OCI-LY1 (cell line): ENCODE measurements around the gene PPP2R1B.

ENCODE experiments used
- CTCF ChIP-seq: fragments of 200-600 bp; sonication (generic), shearing (Covaris generic); IDR thresholded peaks from 2 replicates; pipeline ENCODE4 v1.5.1; 2017; ENCODE audit warnings: mild to moderate bottlenecking, antibody characterized with exemption, low read length, moderate library complexity, mixed read lengths
- EZH2 ChIP-seq: fragments of 200-600 bp; sonication (generic), shearing (Covaris generic); IDR thresholded peaks from 2 replicates; pipeline ENCODE4 v1.8.0; 2017; ENCODE audit warnings: borderline replicate concordance, mixed run types, mild to moderate bottlenecking, antibody characterized with exemption, low read length, moderate library complexity, mixed read lengths

DNA sequence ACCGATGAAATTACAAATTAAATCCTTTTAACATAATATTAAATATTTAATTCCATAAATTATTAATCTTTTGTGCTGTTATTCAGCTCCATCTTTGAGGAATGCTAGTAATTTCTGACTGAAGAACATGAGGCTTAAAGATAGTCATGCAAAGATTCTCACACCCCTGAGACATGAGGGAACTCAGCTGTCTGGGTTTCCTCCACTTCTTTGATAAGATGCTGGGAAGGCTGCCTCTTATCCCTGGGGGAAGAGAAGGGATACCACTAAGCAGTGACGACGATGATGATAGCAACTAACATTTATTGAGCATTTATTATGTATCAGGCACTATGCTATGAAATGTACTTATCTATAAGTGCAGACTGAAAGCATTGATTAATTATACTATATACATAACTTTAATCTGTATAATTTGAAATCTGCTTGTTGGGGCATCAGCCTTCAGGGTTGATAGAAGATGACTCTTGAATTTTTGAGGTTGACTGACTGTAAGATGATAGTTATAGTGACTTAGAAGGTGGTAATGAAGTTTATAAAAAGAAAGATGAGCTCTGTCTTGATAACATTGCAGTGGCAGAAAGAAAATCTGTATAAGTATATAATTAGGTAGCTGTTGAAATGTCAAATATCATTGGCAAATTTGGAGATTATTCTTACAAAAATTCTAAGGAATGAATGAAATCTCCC is 85.6 kb downstream of the PPP2R1B start:
- TF ChIP-seq CTCF (no peak), EZH2 (no peak)
